ENCODE data around the gene EVI5L. TPM values are rescaled to one million over a fixed set of nuclear protein-coding genes. Genes with fewer than 3 reads are reported as not detected.
"Not testable (repeated sequence)": the region's sequence is repeated elsewhere in the genome, so short reads cannot be mapped to it uniquely, and the experiment has no call there.

The EVI5L gene
- polyA plus RNA-seq, 3 donors: 0.76 to 5.7 (median 1.3) TPM

GRCh38 chr19:7888145-7888825, 58.3 kb downstream of the EVI5L start, which contains the start of gene LRRC8E:
Gene LRRC8E, plus strand, starts transcription at chr19:7888510. Its CDS starts 7,094 bp downstream, at chr19:7895604.
- peak within 1 kb of the TSS in 1 of 3 experiments; percentile 16 for H3K4me3 ChIP-seq (replicated peaks in 1 of 3; ENCODE audit: low read depth in 2 of 3, low read length in 3 of 3)
- H3K79me2 ChIP-seq (ENCODE audit: insufficient read depth, low read length): no peaks in the 10 kb centered on the region
- TF ChIP-seq CTCF (IDR thresholded peaks at IDR 0.05): no peak
- H3K36me3 ChIP-seq (replicated peaks in 1 of 2; ENCODE audit: control insufficient read depth in 1 of 2, insufficient read depth in 2 of 2, low read length in 2 of 2): no peaks in the 10 kb centered on the region
- H3K27me3 Mint-ChIP-seq (ENCODE audit: low read depth in 3 of 3): peaks cover 43 to 64% (median 60%) of the 10 kb centered on the region in 3 donors
- peaks cover 0 to 10% (median 0%) of the 10 kb centered on the region in 7 donors for H3K9me3 Mint-ChIP-seq
- no peak within 1 kb of the TSS for H3K27ac ChIP-seq (ENCODE audit: low read depth in 1 of 2, low read length in 2 of 2)
- H3K36me3 Mint-ChIP-seq: peaks cover 0 to 3% of the 10 kb centered on the region in 2 donors
- H4K20me1 ChIP-seq (ENCODE audit: insufficient read depth, low read length): no peaks in the 10 kb centered on the region
- intact Hi-C loops (cut with micrococcal nuclease): no loop called here
- H3K27ac Mint-ChIP-seq: peak within 1 kb of the TSS in 1 of 7 donors; percentile 50
- peak in 2 of 3 donors; percentile 16 to 54 for DNase-seq
- peaks cover 7% of the 10 kb centered on the region for H3K4me1 Mint-ChIP-seq
- H3K4me2 ChIP-seq (replicated peaks; ENCODE audit: extremely low read depth, low read length, poor library complexity, severe bottlenecking): peak within 1 kb of the TSS; percentile 22
- 12% methylated on average over 53 of the region's 53 CpGs for WGBS (ENCODE audit: insufficient coverage)
- peaks cover 2 to 7% of the 10 kb centered on the region in 2 donors for H3K4me1 ChIP-seq (ENCODE audit: control insufficient read depth in 1 of 2, insufficient read depth in 2 of 2, low read length in 2 of 2)
- peaks cover 8 to 26% of the 10 kb centered on the region in 2 donors for H3K27me3 ChIP-seq (ENCODE audit: control insufficient read depth in 2 of 2, insufficient read depth in 2 of 2, low read length in 2 of 2)
- peak within 1 kb of the TSS in 1 of 2 donors; percentile 81 for H3K4me3 Mint-ChIP-seq
- peak within 1 kb of the TSS; percentile 53 for H2AFZ ChIP-seq (ENCODE audit: insufficient read depth, low read depth, low read length, poor library complexity, severe bottlenecking)
- no peaks in the 10 kb centered on the region for H3K9me3 ChIP-seq (replicated peaks in 1 of 2; ENCODE audit: control insufficient read depth in 1 of 2, insufficient read depth in 1 of 2, low read length in 2 of 2)
- no peak within 1 kb of the TSS for H3K9ac ChIP-seq (ENCODE audit: insufficient read depth, low read length, poor library complexity, severe bottlenecking)

GRCh38 chr19:7888826-7889217, 58.8 kb downstream of the EVI5L start:
- no peak overlapping the region for H3K27ac Mint-ChIP-seq
- Histone ChIP-seq H2AFZ (ENCODE audit: insufficient read depth, low read depth, low read length, poor library complexity, severe bottlenecking) (peak overlapping the region; percentile 53), H3K79me2 (ENCODE audit: insufficient read depth, low read length) (no peaks in the 10 kb centered on the region), H3K27me3 (ENCODE audit: control insufficient read depth in 2 of 2, insufficient read depth in 2 of 2, low read length in 2 of 2) (peaks cover 8 to 28% of the 10 kb centered on the region in 2 donors), H3K36me3 (replicated peaks in 1 of 2; ENCODE audit: control insufficient read depth in 1 of 2, insufficient read depth in 2 of 2, low read length in 2 of 2) (no peaks in the 10 kb centered on the region), H4K20me1 (ENCODE audit: insufficient read depth, low read length) (no peaks in the 10 kb centered on the region), H3K9me3 (replicated peaks in 1 of 2; ENCODE audit: control insufficient read depth in 1 of 2, insufficient read depth in 1 of 2, low read length in 2 of 2) (no peaks in the 10 kb centered on the region), H3K27ac (ENCODE audit: low read depth in 1 of 2, low read length in 2 of 2) (no peak overlapping the region), H3K4me1 (ENCODE audit: control insufficient read depth in 1 of 2, insufficient read depth in 2 of 2, low read length in 2 of 2) (peaks cover 2 to 7% of the 10 kb centered on the region in 2 donors), H3K9ac (ENCODE audit: insufficient read depth, low read length, poor library complexity, severe bottlenecking) (no peak overlapping the region), H3K4me2 (replicated peaks; ENCODE audit: extremely low read depth, low read length, poor library complexity, severe bottlenecking) (peak overlapping the region; percentile 22), H3K4me3 (replicated peaks in 1 of 3; ENCODE audit: low read depth in 2 of 3, low read length in 3 of 3) (no peak overlapping the region)
- H3K36me3 Mint-ChIP-seq: peaks cover 0 to 3% of the 10 kb centered on the region in 2 donors
- DNase-seq: no peak
- peak overlapping the region in 1 of 2 donors; percentile 59 for H3K4me3 Mint-ChIP-seq
- intact Hi-C loops (cut with micrococcal nuclease): no loop called here
- TF ChIP-seq CTCF (IDR thresholded peaks at IDR 0.05): no peak
- H3K27me3 Mint-ChIP-seq (ENCODE audit: low read depth in 3 of 3): peaks cover 43 to 70% (median 62%) of the 10 kb centered on the region in 3 donors
- H3K9me3 Mint-ChIP-seq: peaks cover 0 to 10% (median 0%) of the 10 kb centered on the region in 7 donors
- WGBS (ENCODE audit: insufficient coverage): 85% methylated on average over 8 of the region's 8 CpGs
- H3K4me1 Mint-ChIP-seq: peaks cover 7% of the 10 kb centered on the region

GRCh38 chr19:7893362-7894101, 63.5 kb downstream of the EVI5L start:
- H3K27me3 ChIP-seq (ENCODE audit: control insufficient read depth in 2 of 2, insufficient read depth in 2 of 2, low read length in 2 of 2): peaks cover 4 to 20% of the 10 kb centered on the region in 2 donors
- H3K4me1 ChIP-seq (ENCODE audit: control insufficient read depth in 1 of 2, insufficient read depth in 2 of 2, low read length in 2 of 2); H3K4me3 Mint-ChIP-seq; H3K9me3 ChIP-seq (replicated peaks in 1 of 2; ENCODE audit: control insufficient read depth in 1 of 2, insufficient read depth in 1 of 2, low read length in 2 of 2); H3K9me3 Mint-ChIP-seq; H3K4me3 ChIP-seq (replicated peaks in 1 of 3; ENCODE audit: low read depth in 2 of 3, low read length in 3 of 3); H2AFZ ChIP-seq (ENCODE audit: insufficient read depth, low read depth, low read length, poor library complexity, severe bottlenecking); H3K9ac ChIP-seq (ENCODE audit: insufficient read depth, low read length, poor library complexity, severe bottlenecking); H3K4me1 Mint-ChIP-seq; H3K79me2 ChIP-seq (ENCODE audit: insufficient read depth, low read length); H3K36me3 Mint-ChIP-seq; H3K4me2 ChIP-seq (replicated peaks; ENCODE audit: extremely low read depth, low read length, poor library complexity, severe bottlenecking); intact Hi-C loops (cut with micrococcal nuclease); H3K36me3 ChIP-seq (replicated peaks in 1 of 2; ENCODE audit: control insufficient read depth in 1 of 2, insufficient read depth in 2 of 2, low read length in 2 of 2); H4K20me1 ChIP-seq (ENCODE audit: insufficient read depth, low read length); H3K27ac ChIP-seq (ENCODE audit: low read depth in 1 of 2, low read length in 2 of 2); H3K27ac Mint-ChIP-seq: not testable (repeated sequence)
- WGBS (ENCODE audit: insufficient coverage): 84% methylated on average over 14 of the region's 18 CpGs
- peaks cover 37 to 55% (median 42%) of the 10 kb centered on the region in 3 donors for H3K27me3 Mint-ChIP-seq (ENCODE audit: low read depth in 3 of 3)
- DNase-seq: peak in 1 of 3 donors; percentile 48
